PC-9 (cell line): ENCODE measurements around the gene UBE2R2.

Experiments
- CTCF ChIP-seq: fragments of 200-600 bp; sonication (generic); conservative IDR thresholded peaks from 2 replicates; pipeline ENCODE4 v1.6.1; 2017; ENCODE audit warnings: mixed run types, antibody characterized with exemption, mild to moderate bottlenecking, moderate library complexity
- EZH2 ChIP-seq: fragments of 200-600 bp; sonication (generic); IDR thresholded peaks from 2 replicates; pipeline ENCODE4 v1.8.0; 2017; ENCODE audit warnings: antibody characterized with exemption, low read depth

- no peak for TF ChIP-seq CTCF
- TF ChIP-seq EZH2: no peak
Observed at GRCh38 chr9:33787839-33788238, 29.1 kb upstream of the UBE2R2 start.
